AG10803 (cell line): Measurements from ENCODE around the gene CTBP2.

ENCODE experiments used
- DNase-seq: peaks from one replicate; pipeline ENCODE4 v3.0.0; 2010; ENCODE audit warnings: low read depth
- H3K4me3 ChIP-seq: 2 replicates; pipeline ENCODE4 v1.5.1; 2011; ENCODE audit warnings: mild to moderate bottlenecking, low read length, control low read depth
- CTCF ChIP-seq: conservative IDR thresholded peaks from 2 replicates; pipeline ENCODE4 v1.5.1; 2011; ENCODE audit warnings: mild to moderate bottlenecking, low read length, control low read depth, inconsistent platforms

The CTBP2 gene

GRCh38 chr10:125134916-125135770, 25.2 kb downstream of the CTBP2 start:
- TF ChIP-seq CTCF = no peak
- no peak for DNase-seq
- no peak overlapping the region for H3K4me3 ChIP-seq

- no peak for DNase-seq
- no peak overlapping the region for H3K4me3 ChIP-seq
- no peak for TF ChIP-seq CTCF
Measured at GRCh38 chr10:125134483-125134848, 25.9 kb downstream of the CTBP2 start.

GRCh38 chr10:125133696-125134482, 26.5 kb downstream of the CTBP2 start:
- TF ChIP-seq CTCF = no peak
- no peak for DNase-seq
- H3K4me3 ChIP-seq = no peak overlapping the region

GRCh38 chr10:125132344-125132743, 28.0 kb downstream of the CTBP2 start:
- no peak for TF ChIP-seq CTCF
- DNase-seq = no peak
- no peak overlapping the region for H3K4me3 ChIP-seq

GRCh38 chr10:125130916-125131315, 29.4 kb downstream of the CTBP2 start:
- no peak for DNase-seq
- no peak overlapping the region for H3K4me3 ChIP-seq
- TF ChIP-seq CTCF = no peak

GRCh38 chr10:125130260-125130659, 30.1 kb downstream of the CTBP2 start:
- DNase-seq = no peak
- no peak for TF ChIP-seq CTCF
- H3K4me3 ChIP-seq = no peak overlapping the region

- no peak for DNase-seq
- H3K4me3 ChIP-seq = no peak overlapping the region
- no peak for TF ChIP-seq CTCF
Measured at GRCh38 chr10:125129076-125129458, 31.3 kb downstream of the CTBP2 start.
